Activated effector memory CD4-positive, alpha-beta T cell treated with anti-CD3 and anti-CD28 coated beads, Interleukin-2, amount 50 U/mL, for 16 hours (primary cell): ENCODE results near the gene THYN1.
A peak's percentile ranks its signal among the peaks of the same experiment; 100 is the strongest.

Experiments
- DNase-seq: peaks from one replicate; pipeline ENCODE4 v3.0.0-alpha.2; 2020

THYN1 gene

GRCh38 chr11:134246100-134246499 lies 7.1 kb downstream of the THYN1 start:
- no peak for DNase-seq

DNA sequence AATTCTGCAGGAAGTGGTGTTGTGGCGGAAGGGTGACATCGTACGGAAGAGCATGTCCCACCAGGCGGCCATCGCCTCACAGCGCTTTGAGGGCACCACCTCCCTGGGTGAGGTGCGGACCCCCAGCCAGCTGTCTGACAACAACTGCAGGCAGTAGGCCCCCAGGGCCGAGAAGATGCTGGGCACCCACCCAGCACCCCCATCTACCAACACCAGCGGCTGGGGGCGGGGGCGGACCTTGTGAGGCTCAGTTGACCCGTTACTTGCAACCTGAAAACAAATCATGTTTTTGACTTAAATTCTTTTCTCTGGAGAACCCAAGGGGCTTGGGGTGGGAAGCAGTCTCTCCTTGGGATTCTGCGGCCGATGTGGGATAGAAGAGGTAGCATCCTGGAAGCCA lies 7.7 kb downstream of the THYN1 start:
- DNase-seq, result no peak

DNA sequence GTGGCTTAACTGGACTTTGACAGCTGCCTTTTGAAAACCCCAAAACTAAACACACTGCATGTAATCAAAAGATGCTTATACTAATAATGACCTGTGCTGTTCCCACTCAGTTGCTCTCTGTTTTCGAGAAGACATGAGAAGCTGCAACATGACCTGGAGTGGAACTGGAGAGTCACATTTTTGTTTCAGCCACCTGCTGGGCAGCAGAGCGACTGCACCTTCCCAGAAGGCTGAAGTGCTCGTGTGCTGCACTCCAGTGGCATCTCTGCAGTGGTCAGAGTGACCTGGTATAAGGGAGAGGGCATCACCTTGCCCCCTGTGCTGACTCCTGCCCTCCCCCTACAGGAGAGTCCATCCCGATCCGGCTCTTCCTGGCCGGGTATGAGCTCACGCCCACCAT lies 8.6 kb downstream of the THYN1 start:
- DNase-seq, result no peak

DNA sequence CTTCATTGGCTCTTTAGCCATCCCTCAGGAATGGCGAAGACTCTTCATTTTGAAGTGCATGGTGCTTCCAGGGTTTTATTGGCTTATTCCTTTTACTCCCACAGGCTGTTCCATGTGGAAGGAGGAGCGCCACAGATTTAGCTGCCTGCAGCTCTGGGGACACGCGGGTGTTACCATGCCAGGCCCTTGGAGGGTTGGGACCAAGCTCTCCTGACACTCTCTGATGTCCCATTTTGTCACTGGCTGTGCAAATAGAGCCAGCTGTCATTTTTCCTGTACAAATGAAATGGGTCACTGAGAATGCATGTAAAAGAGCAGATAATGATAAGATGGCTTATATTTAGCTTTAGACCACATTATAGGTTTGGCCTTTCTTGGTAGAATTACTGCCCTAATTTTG lies 9.2 kb downstream of the THYN1 start:
- DNase-seq, result no peak

DNA sequence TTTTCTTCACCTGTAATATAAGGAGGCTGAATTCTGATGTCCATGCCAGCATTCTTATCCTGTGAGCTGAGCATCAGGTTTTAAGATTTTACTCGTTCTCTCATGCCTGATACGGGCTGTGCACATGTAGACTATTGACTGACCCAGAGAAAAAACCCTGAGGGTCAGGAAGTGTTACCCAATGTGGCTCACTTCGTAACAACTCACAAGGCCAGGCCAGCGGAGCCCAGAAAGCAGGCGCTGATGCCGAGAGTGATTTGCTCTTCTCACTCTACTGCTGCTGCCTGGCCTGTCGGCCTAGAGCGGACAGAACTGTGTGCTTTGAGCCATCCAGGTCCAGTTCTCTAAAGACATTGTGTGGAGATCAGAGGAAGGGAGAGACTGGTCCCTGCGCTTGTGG lies 10.8 kb downstream of the THYN1 start:
- DNase-seq, result no peak

DNA sequence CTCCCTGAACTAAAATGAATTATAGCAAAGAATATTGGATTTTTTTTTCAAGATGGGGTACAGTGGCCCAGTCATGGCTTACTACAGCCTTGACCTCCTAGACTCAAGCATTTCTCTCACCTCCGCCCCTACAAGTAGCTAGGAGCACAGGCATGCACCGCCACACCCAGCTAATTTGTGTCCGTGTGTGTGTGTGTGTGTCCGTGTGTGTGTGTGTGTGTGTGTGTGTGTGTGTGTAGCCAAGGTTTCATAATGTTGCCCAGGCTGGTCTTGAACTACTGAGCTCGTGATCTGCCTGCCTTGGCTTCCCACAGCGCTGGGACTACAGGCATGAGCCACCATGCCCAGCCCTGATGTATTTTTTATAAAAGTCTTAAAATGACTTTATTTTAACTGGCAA lies 12.6 kb downstream of the THYN1 start:
- DNase-seq, result no peak

DNA sequence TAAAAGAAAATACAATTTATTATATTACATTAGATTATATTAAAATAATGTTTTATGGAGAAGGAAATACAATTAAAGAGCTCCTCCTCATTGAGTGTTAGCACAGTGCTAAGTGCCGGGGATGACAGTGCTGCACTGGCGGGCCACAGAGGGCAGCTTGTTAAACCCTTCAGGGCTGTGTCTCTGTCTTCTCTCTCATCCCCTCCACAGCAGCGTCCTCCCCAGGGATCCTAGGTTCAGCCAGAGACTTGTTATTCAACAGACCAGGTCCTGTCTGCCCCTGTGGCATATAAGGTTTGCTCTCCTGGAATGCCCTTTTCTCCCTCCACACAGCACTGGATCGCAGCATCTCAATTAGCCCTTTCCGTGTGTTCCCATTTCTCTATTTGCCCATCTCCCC lies 14.2 kb downstream of the THYN1 start:
- DNase-seq, result no peak

DNA sequence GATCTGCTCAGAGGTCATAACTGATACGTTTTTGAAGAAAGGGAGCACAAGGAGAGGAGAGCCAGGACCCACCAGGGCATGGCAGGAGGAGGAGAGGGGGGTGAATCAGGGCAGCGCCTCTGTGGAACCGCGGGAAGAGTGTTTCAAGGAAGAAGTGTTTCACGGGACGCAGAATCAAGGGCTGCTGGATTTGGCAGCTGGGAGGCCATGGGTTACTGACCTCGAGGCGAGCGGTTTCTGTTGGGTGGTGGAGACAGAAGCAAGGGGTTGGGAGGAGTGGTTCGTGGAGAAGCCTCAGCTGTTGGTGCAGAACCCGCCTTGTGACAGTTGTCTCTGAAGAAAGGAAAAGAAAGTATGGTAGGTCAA lies 15.6 kb downstream of the THYN1 start:
- DNase-seq, result no peak

- DNase-seq, result no peak
These were observed 16.2 kb downstream of the THYN1 start for GRCh38 chr11:134236834-134237556.

DNA sequence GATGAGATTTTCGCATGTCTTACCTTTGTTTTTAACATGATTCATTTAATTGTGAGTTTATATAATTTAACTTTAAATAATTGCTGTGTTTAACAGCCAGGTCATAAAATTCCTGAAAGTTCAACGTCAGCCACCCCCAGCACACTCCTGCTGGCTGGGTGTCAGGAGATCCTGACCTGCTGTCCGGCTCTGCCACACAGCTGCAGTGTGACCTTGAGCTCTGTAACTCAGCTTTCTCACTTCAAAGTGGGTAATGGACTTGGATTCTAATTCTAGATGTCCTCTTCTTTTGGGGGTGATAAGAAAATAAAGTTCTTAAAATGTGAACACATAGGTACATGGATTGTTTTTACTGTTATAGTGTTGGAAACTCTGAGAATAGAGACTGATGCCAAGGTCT lies 17.8 kb downstream of the THYN1 start:
- DNase-seq, result no peak

GRCh38 chr11:134233729-134234179 lies 19.4 kb downstream of the THYN1 start:
- no peak for DNase-seq

GRCh38 chr11:134231958-134232659 lies 21.0 kb downstream of the THYN1 start:
- no peak for DNase-seq

GRCh38 chr11:134230339-134230738 lies 22.8 kb downstream of the THYN1 start:
- no peak for DNase-seq

GRCh38 chr11:134229126-134229790 lies 23.9 kb downstream of the THYN1 start:
- DNase-seq, result no peak

GRCh38 chr11:134228625-134229024 lies 24.5 kb downstream of the THYN1 start:
- no peak for DNase-seq

- no peak for DNase-seq
These were observed 26.3 kb downstream of the THYN1 start for GRCh38 chr11:134226806-134227325.

DNA sequence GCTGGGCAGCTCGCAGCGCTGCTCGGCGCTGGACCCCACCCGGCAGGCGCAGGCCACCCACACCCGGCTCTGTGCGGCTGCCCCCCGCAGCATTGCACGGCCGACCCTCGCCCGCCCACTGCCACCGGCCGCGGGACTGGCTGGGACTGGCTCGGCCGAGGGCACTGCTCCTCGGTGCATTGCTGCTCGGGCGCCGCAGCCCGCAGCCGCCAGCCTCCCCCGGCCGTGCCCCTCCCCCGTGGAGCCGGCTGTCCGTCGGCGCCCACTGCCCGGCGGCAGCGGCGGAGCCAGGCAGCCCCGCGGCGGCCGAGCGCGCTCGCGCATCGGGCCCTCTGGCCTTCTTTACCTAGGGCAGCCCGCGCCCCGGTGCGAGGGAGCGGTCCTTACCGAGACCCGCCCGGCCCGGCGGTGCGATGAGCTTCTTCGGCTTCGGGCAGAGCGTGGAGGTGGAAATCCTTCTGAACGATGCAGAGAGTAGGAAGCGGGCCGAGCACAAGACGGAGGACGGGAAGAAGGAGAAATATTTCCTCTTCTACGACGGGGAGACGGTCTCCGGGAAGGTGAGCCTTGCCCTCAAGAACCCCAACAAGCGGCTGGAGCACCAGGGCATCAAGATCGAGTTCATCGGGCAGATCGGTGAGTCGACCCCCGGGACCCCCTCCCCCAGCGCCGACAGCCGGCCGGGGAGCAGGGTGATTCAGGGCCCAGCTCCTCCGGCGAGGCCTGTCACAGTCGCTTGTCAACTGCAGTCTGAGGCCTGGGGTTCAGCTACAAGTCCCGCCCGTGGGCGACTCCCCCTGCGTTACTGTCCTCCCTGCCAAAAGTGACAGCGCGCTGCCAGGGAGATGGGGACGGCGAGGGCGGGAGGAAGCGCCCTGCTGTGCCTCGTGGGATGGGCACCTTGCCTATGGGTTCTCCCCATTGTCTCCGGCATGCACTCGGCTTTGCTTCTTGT lies 28.2 kb downstream of the THYN1 start:
- peak; percentile 88 for DNase-seq

DNA sequence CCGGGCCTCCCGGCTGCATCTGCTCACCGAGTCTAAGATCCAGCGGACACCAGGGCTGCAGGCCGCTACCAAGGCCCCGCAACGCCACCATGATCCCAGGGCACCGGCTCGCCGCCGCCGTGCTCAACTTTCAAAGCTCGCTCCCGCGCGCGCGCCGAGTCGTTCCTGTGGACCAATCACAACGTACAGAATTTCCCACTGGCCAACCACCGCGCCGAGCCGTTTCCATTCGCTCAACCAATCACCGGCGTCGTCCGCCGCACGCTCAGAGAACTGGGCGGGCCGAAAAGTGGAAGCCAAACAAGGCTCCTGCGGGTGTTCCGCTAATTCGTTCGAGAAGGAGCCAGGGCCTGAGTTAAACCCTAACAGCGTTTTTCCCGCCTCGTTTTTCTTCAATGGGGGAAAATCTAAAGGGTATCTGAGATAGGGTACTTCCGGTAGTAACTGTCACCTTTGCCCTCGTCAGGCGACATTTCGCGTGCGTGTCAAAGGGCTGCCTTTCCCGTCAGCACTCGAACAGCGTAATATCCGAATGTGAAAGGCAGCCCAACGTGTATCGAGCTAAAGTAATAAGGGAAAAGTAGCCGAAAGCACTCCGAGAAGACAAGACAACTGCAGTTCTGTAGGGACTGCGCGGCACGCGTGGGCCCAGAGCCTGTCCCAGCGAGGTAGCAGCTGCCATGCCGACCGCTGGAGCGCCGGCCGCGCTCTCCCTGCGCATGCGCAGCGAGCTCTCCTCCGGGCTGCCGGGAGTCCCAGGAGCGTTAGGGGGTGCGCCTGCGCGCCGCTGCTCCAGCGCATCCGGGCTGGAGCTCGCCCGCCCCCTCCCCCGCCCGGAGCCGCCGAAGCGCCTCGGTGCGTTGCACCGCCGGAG lies 29.1 kb downstream of the THYN1 start, which contains the start of the genes NCAPD3 and VPS26B:
TSS of gene NCAPD3 (minus strand) at position 132 of the 874 bp plus-strand sequence. CDS start at position 91, 41 bp downstream.
TSS of gene VPS26B (plus strand) at position 836 of the 874 bp plus-strand sequence. CDS start 452 bp downstream, outside the sequence.
- DNase-seq, result peak; percentile 99

GRCh38 chr11:134223121-134223520 lies 30.0 kb downstream of the THYN1 start:
- no peak for DNase-seq

DNA sequence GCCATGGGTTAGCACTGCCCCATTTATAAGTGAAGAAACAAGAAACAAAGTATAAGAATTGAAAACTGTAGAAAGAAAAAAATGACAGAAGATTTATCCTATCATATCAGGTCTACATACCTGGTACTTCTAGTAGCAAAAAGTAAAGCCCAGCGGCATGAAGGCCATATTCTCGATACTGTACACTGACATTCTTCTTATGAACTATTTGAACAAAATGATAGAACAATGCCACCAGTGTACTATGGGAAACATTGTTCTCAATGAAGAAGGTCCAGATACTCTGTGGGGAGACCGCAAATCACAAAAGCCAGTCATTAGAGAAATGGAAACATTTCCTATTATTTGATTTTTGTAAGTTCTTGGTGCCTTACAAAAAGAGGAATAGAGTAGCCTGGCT lies 36.3 kb downstream of the THYN1 start:
- no peak for DNase-seq

DNA sequence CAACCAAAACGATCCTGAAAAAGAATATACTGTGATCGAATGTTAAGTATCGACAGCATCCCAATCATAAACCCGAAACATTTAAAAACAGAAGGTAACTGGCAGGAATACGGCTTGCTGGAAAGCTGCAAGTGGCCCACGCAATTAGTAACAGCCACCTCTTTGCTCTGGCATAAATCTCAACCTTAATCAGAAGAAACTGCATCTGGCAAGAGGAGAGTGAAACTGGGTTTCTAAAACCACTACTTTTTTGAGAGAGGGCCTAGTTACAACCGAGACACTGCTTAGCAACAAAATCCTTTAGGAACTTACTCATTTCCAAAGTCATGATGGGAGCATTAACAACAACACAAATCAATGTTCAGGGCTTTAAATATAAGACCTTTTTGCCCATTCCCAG lies 37.3 kb downstream of the THYN1 start:
- DNase-seq, result no peak
